SK-N-SH treated with all-trans-retinoic acid at 6 μM for 48 hours (cell line): ENCODE data around the gene WHRN.

Experiments
- ATAC-seq: fragments of 200-7000 bp; cut with Tn5 transposase; 3 replicates; pipeline ENCODE4 v1.9.1; 2020; ENCODE audit warnings: mild to moderate bottlenecking, moderate library complexity
- ARNTL ChIP-seq: fragments of 450-650 bp; formaldehyde crosslinking; IDR thresholded peaks from 2 replicates; pipeline ENCODE4 v1.5.0; 2020; ENCODE audit warnings: low read depth, mild to moderate bottlenecking, moderate library complexity, borderline replicate concordance
- BACH2 ChIP-seq: fragments of 250-450 bp; sonication (Bioruptor Pico); IDR thresholded peaks from 2 replicates; pipeline ENCODE4 v1.9.0; 2021; ENCODE audit warnings: mild to moderate bottlenecking, borderline replicate concordance
- CSDC2 ChIP-seq: fragments of 250-450 bp; sonication (Bioruptor Pico); IDR thresholded peaks from 2 replicates; pipeline ENCODE4 v1.5.0; 2020; ENCODE audit warnings: mild to moderate bottlenecking, moderate library complexity
- ESRRG ChIP-seq: fragments of 250-450 bp; sonication (Bioruptor Pico); IDR thresholded peaks from 2 replicates; pipeline ENCODE4 v1.6.1; 2021; ENCODE audit warnings: mild to moderate bottlenecking
- GLIS3 ChIP-seq: fragments of 250-450 bp; sonication (Bioruptor Pico); IDR thresholded peaks from 2 replicates; pipeline ENCODE4 v1.5.0; 2020; ENCODE audit warnings: mild to moderate bottlenecking, moderate library complexity
- ISL1 ChIP-seq: fragments of 250-450 bp; sonication (Bioruptor Pico); IDR thresholded peaks from 2 replicates; pipeline ENCODE4 v2.1.2; 2022; ENCODE audit warnings: mild to moderate bottlenecking, moderate library complexity
- OSR1 ChIP-seq: fragments of 250-450 bp; sonication (Bioruptor Pico); IDR thresholded peaks from 2 replicates; pipeline ENCODE4 v1.8.0; 2022; ENCODE audit warnings: moderate library complexity, mild to moderate bottlenecking, inconsistent platforms
- PPARA ChIP-seq: fragments of 250-450 bp; sonication (Bioruptor Pico); IDR thresholded peaks from 2 replicates; pipeline ENCODE4 v1.5.0; 2020; ENCODE audit warnings: mild to moderate bottlenecking, borderline replicate concordance
- RARB ChIP-seq: fragments of 250-450 bp; sonication (Bioruptor Pico); IDR thresholded peaks from 2 replicates; pipeline ENCODE4 v1.8.0; 2021; ENCODE audit warnings: mild to moderate bottlenecking, moderate library complexity
- SNAI2 ChIP-seq: fragments of 250-450 bp; sonication (Bioruptor Pico); IDR thresholded peaks from 2 replicates; pipeline ENCODE4 v1.5.0; 2020; ENCODE audit warnings: mild to moderate bottlenecking, moderate library complexity
- TCF4 ChIP-seq: fragments of 250-450 bp; sonication (Bioruptor Pico); IDR thresholded peaks from 2 replicates; pipeline ENCODE4 v1.8.0; 2021; ENCODE audit warnings: mild to moderate bottlenecking, moderate library complexity, borderline replicate concordance
- TOX ChIP-seq: fragments of 250-450 bp; sonication (Bioruptor Pico); IDR thresholded peaks from 2 replicates; pipeline ENCODE4 v1.8.0; 2021; ENCODE audit warnings: mild to moderate bottlenecking, moderate library complexity, borderline replicate concordance
- ZC3H10 ChIP-seq: fragments of 250-450 bp; sonication (Bioruptor Pico); IDR thresholded peaks from 2 replicates; pipeline ENCODE4 v1.5.1; 2021; ENCODE audit warnings: mild to moderate bottlenecking, moderate library complexity
- ZFP3 ChIP-seq: fragments of 250-450 bp; sonication (Bioruptor Pico); IDR thresholded peaks from 2 replicates; pipeline ENCODE4 v1.5.0; 2020; ENCODE audit warnings: mild to moderate bottlenecking, moderate library complexity
- ZFP30 ChIP-seq: fragments of 450-650 bp; formaldehyde crosslinking; IDR thresholded peaks from 2 replicates; pipeline ENCODE4 v1.5.0; 2022; ENCODE audit warnings: mild to moderate bottlenecking, moderate library complexity
- ZNF565 ChIP-seq: fragments of 450-650 bp; formaldehyde crosslinking; conservative IDR thresholded peaks from 2 replicates; pipeline ENCODE4 v1.5.0; 2020; ENCODE audit warnings: low read depth, mild to moderate bottlenecking, moderate library complexity
- ZNF70 ChIP-seq: fragments of 450-650 bp; formaldehyde crosslinking; IDR thresholded peaks from 2 replicates; pipeline ENCODE4 v1.5.0; 2020; ENCODE audit warnings: mild to moderate bottlenecking, moderate library complexity
- TF ChIP-seq, protein P1 (sequence below): fragments of 250-450 bp; sonication (Bioruptor Pico); IDR thresholded peaks from 2 replicates; pipeline ENCODE4 v1.5.1; 2020; ENCODE audit warnings: low read depth, mild to moderate bottlenecking, moderate library complexity
- TF ChIP-seq, protein P2 (sequence below): fragments of 250-450 bp; sonication (Bioruptor Pico); IDR thresholded peaks from 2 replicates; pipeline ENCODE4 v1.8.0; 2020; ENCODE audit warnings: mild to moderate bottlenecking, moderate library complexity, borderline replicate concordance
- TF ChIP-seq, protein P3 (sequence below): fragments of 250-450 bp; sonication (Bioruptor Pico); IDR thresholded peaks from 2 replicates; pipeline ENCODE4 v1.5.0; 2020; ENCODE audit warnings: mild to moderate bottlenecking, moderate library complexity
- TF ChIP-seq, protein P4 (sequence below): fragments of 250-450 bp; sonication (Bioruptor Pico); IDR thresholded peaks from 2 replicates; pipeline ENCODE4 v1.8.0; 2021; ENCODE audit warnings: low read depth, mild to moderate bottlenecking, moderate library complexity, borderline replicate concordance

Gene WHRN

DNA sequence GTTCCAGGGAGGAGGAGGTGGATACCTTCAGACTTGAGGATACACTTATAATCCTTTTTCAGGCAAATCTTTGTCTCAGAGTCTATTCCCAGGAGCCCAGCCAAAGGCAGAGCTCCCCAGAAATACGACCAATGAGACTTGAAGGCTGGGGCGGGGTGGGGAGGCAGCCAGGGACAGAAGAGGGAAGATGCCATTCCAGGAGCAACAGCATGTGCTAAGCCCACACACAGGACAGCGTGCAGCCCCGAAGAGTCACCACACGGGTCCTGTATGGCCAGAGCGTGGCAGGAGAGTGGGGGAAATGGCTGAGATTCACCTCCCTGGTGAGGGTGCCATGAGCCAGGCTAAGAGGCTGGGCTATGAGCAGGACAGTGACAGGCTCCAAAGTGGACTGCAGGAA is 35.2 kb downstream of the WHRN start (continued):
- TF ChIP-seq, protein P1, sequence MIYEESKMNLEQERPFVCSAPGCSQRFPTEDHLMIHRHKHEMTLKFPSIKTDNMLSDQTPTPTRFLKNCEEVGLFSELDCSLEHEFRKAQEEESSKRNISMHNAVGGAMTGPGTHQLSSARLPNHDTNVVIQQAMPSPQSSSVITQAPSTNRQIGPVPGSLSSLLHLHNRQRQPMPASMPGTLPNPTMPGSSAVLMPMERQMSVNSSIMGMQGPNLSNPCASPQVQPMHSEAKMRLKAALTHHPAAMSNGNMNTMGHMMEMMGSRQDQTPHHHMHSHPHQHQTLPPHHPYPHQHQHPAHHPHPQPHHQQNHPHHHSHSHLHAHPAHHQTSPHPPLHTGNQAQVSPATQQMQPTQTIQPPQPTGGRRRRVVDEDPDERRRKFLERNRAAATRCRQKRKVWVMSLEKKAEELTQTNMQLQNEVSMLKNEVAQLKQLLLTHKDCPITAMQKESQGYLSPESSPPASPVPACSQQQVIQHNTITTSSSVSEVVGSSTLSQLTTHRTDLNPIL (CRISPR knock-in tag) = no peak
- TF ChIP-seq ZFP3 (CRISPR knock-in tag) (no peak), CSDC2 (CRISPR knock-in tag) (no peak), BACH2 (no peak), ISL1 (no peak), RARB (CRISPR knock-in tag) (no peak)
- TF ChIP-seq, all 23 proteins: peak for 0

DNA sequence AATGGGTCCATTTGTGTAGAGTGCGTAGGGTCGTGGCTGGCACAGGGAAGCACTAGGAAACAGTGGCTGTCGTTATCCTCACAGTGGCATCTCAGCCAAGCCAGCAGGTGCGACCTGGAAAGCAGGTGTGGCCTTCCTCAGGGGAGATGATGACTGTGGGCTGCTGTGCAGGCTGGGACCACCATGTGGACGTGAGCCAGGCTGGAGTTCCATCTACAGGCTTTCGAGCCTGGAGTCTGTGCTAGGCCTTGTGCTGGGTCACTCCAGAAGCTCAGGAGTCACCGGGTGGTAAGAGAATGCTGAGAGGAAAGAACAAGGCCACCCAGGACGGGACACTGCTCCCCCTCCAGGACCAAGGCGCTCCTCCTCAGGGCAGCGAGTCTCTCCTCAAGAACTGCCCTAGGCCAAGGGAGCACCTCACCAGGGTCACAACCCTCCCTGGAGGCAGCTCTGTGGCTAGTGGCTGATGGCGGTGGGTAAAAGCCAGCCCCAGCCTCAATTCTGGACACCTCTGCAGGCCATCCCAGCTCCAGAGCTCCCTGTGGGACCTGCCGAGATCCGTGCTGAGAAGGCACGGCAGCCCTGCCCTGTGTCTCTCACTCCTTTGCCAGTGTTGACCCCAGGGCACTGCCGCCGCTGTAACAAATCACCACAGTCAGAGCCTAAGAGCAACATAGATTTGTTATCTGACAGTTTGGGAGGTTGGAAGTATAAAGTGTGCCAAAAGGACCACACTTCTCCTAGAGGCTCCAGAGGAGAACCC is 36.0 kb downstream of the WHRN start:
- no peak for TF ChIP-seq ZC3H10 (CRISPR knock-in tag)
- TF ChIP-seq ARNTL (CRISPR knock-in tag) = no peak
- TF ChIP-seq, protein P1 (CRISPR knock-in tag) = no peak
- TF ChIP-seq ZNF565 (CRISPR knock-in tag) = no peak
- no peak for TF ChIP-seq ZFP3 (CRISPR knock-in tag)
- no peak for TF ChIP-seq OSR1
- TF ChIP-seq PPARA = no peak
- no peak for ATAC-seq

DNA sequence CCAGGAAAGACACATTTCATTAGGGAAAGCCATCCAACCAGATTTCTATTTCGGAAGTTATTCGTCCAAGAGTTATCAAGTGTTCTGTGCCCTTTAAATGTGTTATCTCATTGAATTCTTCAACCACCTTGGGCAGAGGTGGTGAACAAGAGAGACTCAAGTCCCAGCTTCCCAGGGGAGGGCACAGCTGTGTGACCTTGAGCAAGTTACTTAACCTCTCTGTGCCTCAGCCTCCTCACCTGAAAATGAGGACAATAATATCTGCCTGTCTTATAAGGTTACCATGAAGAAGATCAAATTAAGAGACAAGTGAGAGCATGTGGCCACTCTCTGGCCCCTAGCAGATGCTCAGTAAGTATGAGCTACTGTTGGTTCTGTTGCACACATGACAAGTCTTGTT is 37.4 kb downstream of the WHRN start:
- TF ChIP-seq ZNF70 (CRISPR knock-in tag) (no peak), PPARA (no peak), ESRRG (CRISPR knock-in tag) (no peak), SNAI2 (no peak)
- TF ChIP-seq, protein P2, sequence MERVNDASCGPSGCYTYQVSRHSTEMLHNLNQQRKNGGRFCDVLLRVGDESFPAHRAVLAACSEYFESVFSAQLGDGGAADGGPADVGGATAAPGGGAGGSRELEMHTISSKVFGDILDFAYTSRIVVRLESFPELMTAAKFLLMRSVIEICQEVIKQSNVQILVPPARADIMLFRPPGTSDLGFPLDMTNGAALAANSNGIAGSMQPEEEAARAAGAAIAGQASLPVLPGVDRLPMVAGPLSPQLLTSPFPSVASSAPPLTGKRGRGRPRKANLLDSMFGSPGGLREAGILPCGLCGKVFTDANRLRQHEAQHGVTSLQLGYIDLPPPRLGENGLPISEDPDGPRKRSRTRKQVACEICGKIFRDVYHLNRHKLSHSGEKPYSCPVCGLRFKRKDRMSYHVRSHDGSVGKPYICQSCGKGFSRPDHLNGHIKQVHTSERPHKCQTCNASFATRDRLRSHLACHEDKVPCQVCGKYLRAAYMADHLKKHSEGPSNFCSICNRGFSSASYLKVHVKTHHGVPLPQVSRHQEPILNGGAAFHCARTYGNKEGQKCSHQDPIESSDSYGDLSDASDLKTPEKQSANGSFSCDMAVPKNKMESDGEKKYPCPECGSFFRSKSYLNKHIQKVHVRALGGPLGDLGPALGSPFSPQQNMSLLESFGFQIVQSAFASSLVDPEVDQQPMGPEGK (CRISPR knock-in tag) = no peak
- TF ChIP-seq, all 23 proteins: peak for 0
- no peak for ATAC-seq

DNA sequence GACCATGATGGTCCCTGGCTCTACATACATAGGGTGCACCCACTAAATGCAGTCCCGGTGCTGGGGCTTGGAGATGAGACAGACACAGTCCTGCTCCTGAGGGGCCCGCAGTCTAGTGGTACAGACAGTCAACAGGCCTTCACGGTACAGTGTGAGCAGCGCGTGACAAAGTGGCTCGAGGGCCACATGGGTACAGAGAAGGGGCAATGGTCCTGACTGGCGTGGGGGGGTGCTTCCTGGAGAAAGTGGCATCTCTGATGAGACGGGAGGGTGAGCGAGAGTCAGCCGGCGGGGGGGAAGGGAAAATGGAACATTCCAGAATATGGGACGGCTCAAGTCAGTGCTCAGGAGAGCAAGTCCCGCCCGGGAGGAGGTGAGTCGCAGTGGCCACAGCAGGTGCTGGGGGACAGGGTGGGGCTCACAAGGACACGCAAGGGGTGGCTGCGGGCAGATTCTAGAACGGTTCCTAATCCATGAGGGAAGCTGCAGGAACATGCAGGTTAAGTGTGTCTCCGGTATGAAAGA is 38.0 kb downstream of the WHRN start:
- ATAC-seq = no peak
- TF ChIP-seq, protein P1 (CRISPR knock-in tag) = no peak
- TF ChIP-seq ZC3H10 (CRISPR knock-in tag) = no peak
- TF ChIP-seq GLIS3 = no peak
- TF ChIP-seq OSR1 = no peak
- no peak for TF ChIP-seq ZNF70 (CRISPR knock-in tag)
- no peak for TF ChIP-seq ISL1
- TF ChIP-seq, protein P3, sequence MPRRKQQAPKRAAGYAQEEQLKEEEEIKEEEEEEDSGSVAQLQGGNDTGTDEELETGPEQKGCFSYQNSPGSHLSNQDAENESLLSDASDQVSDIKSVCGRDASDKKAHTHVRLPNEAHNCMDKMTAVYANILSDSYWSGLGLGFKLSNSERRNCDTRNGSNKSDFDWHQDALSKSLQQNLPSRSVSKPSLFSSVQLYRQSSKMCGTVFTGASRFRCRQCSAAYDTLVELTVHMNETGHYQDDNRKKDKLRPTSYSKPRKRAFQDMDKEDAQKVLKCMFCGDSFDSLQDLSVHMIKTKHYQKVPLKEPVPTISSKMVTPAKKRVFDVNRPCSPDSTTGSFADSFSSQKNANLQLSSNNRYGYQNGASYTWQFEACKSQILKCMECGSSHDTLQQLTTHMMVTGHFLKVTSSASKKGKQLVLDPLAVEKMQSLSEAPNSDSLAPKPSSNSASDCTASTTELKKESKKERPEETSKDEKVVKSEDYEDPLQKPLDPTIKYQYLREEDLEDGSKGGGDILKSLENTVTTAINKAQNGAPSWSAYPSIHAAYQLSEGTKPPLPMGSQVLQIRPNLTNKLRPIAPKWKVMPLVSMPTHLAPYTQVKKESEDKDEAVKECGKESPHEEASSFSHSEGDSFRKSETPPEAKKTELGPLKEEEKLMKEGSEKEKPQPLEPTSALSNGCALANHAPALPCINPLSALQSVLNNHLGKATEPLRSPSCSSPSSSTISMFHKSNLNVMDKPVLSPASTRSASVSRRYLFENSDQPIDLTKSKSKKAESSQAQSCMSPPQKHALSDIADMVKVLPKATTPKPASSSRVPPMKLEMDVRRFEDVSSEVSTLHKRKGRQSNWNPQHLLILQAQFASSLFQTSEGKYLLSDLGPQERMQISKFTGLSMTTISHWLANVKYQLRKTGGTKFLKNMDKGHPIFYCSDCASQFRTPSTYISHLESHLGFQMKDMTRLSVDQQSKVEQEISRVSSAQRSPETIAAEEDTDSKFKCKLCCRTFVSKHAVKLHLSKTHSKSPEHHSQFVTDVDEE (CRISPR knock-in tag) = no peak
- no peak for TF ChIP-seq SNAI2
- TF ChIP-seq ZFP30 = no peak
- TF ChIP-seq, protein P4, sequence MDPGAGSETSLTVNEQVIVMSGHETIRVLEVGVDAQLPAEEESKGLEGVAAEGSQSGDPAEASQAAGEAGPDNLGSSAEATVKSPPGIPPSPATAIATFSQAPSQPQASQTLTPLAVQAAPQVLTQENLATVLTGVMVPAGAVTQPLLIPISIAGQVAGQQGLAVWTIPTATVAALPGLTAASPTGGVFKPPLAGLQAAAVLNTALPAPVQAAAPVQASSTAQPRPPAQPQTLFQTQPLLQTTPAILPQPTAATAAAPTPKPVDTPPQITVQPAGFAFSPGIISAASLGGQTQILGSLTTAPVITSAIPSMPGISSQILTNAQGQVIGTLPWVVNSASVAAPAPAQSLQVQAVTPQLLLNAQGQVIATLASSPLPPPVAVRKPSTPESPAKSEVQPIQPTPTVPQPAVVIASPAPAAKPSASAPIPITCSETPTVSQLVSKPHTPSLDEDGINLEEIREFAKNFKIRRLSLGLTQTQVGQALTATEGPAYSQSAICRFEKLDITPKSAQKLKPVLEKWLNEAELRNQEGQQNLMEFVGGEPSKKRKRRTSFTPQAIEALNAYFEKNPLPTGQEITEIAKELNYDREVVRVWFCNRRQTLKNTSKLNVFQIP (CRISPR knock-in tag) = no peak
- TF ChIP-seq ARNTL (CRISPR knock-in tag) = no peak
- TF ChIP-seq CSDC2 (CRISPR knock-in tag) = no peak
- TF ChIP-seq TOX (CRISPR knock-in tag) = no peak
- TF ChIP-seq ESRRG (CRISPR knock-in tag) = no peak
- no peak for TF ChIP-seq ZNF565 (CRISPR knock-in tag)
- no peak for TF ChIP-seq TCF4 (CRISPR knock-in tag)
- TF ChIP-seq, all 23 proteins: peak for 0
